Duodenal mucosa (tissue), 2 donors: ENCODE data around the gene FAM180A.
"Not testable (repeated sequence)": the region's sequence is repeated elsewhere in the genome, so short reads cannot be mapped to it uniquely, and the experiment has no call there.

Experiments
- H3K27ac ChIP-seq: one replicate; pipeline ENCODE4 v1.7.0; 2013; ENCODE audit warnings: low read depth, low read length
- H3K27me3 ChIP-seq, 2 donors: one replicate each; pipeline ENCODE4 v1.7.0; 2013; ENCODE audit warnings: low read length in 2 of 2, control low read depth in 1 of 2; ENCODE audit not compliant: insufficient read depth in 2 of 2, control insufficient read depth in 1 of 2
- H3K36me3 ChIP-seq, 2 donors: one replicate each; pipeline ENCODE4 v1.7.0; 2013; ENCODE audit warnings: low read length in 2 of 2, control low read depth in 1 of 2; ENCODE audit not compliant: insufficient read depth in 2 of 2, control insufficient read depth in 1 of 2
- H3K4me1 ChIP-seq, 2 donors: one replicate each; pipeline ENCODE4 v1.7.0; 2013; ENCODE audit warnings: low read length in 2 of 2, control low read depth in 1 of 2; ENCODE audit not compliant: insufficient read depth in 2 of 2, control insufficient read depth in 1 of 2
- H3K4me3 ChIP-seq, 2 donors: one replicate each; pipeline ENCODE4 v1.7.0; 2013; ENCODE audit warnings: low read length in 2 of 2, low read depth in 1 of 2
- H3K9ac ChIP-seq, 2 donors: one replicate each; pipeline ENCODE4 v1.7.0; 2013; ENCODE audit warnings: low read length in 2 of 2, low read depth in 1 of 2
- H3K9me3 ChIP-seq, 2 donors: one replicate each; pipeline ENCODE4 v1.7.0; 2013; ENCODE audit warnings: low read length in 2 of 2, control low read depth in 1 of 2; ENCODE audit not compliant: control insufficient read depth in 1 of 2

The FAM180A gene

DNA sequence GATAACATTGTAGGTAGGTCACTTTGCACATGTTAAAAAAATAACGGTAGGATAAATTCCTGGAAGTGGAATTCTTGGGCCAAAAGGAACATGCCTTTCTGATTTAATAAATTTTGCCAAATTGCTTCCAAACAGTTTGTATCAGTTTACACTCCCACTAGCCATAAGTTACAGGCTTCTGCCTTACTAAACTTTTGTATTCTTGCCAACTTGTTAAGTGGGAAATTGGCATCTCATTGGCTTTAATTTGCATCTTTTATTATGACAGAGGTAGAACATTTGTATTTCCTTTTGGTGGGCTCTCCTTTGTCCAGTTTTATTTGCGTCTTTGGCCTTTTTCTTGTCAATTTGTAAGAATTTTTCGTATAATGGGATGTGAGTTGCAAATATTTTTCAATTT lies 38.3 kb upstream of the FAM180A start:
- H3K4me1 ChIP-seq: no peaks in the 10 kb centered on the region

DNA sequence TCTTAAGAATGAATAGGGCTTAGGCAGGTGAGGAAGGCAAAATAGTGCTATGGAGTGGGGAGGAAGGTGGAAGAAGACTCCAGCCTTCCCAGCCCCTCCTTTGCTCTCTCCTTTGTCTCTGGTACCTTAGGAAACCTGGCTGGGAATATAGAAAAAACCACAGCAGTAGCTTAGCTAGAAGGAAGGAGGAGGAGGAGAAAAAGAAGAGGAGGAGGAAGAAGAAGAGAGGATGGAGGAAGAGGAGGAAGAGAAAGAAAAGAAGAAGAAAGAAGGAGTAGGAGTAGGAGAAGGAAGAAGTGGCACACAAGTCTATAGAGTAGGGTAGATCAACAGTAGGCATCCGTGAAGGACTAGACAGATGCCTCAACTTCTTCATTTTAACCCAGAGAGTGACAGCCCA lies 36.5 kb upstream of the FAM180A start:
- no peak overlapping the region for H3K27ac ChIP-seq

More for the DNA sequence above, 38.3 kb upstream of the FAM180A start:
- peaks cover 0 to 5% of the 10 kb centered on the region in 2 donors for H3K27me3 ChIP-seq
- H3K4me3 ChIP-seq: no peak overlapping the region
- no peaks in the 10 kb centered on the region for H3K36me3 ChIP-seq
- H3K9me3 ChIP-seq: no peaks in the 10 kb centered on the region
- H3K9ac ChIP-seq: no peak overlapping the region
- H3K27ac ChIP-seq: no peak overlapping the region

GRCh38 chr7:135784013-135784412 lies 35.4 kb upstream of the FAM180A start:
- Histone ChIP-seq H3K27me3 (peaks cover 0 to 5% of the 10 kb centered on the region in 2 donors), H3K4me1 (no peaks in the 10 kb centered on the region), H3K9me3 (no peaks in the 10 kb centered on the region), H3K36me3 (no peaks in the 10 kb centered on the region), H3K4me3 (no peak overlapping the region), H3K27ac (no peak overlapping the region), H3K9ac (no peak overlapping the region)

More for the DNA sequence above, 36.5 kb upstream of the FAM180A start:
- no peaks in the 10 kb centered on the region for H3K36me3 ChIP-seq
- peaks cover 0 to 5% of the 10 kb centered on the region in 2 donors for H3K27me3 ChIP-seq
- H3K4me3 ChIP-seq: no peak overlapping the region
- no peak overlapping the region for H3K9ac ChIP-seq
- H3K4me1 ChIP-seq: no peaks in the 10 kb centered on the region
- no peaks in the 10 kb centered on the region for H3K9me3 ChIP-seq

GRCh38 chr7:135782801-135783200 lies 34.2 kb upstream of the FAM180A start:
- Histone ChIP-seq H3K9ac (no peak overlapping the region), H3K27me3 (peaks cover 0 to 5% of the 10 kb centered on the region in 2 donors), H3K27ac (no peak overlapping the region), H3K36me3 (no peaks in the 10 kb centered on the region), H3K9me3 (no peaks in the 10 kb centered on the region), H3K4me1 (no peaks in the 10 kb centered on the region), H3K4me3 (no peak overlapping the region)

DNA sequence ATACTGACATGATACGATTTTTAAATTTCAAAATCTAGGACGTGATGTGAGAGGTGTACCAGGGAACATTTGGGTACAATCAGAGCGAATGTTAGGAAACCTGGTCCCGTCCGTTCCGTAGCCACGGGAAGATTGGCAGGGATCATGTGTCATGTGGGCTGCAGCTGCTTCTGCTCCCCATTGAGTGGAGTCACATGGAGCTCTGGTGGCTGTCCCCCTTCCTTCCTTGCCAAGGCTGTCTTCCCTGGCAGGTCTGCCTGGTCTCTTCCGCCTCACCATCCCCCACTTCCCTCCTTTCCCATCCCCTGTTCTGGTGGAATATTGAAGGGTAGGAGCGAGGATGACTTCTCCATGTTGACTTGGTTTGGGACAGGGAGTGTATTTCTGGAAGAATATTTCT lies 33.8 kb upstream of the FAM180A start:
- no peak overlapping the region for H3K27ac ChIP-seq
- H3K36me3 ChIP-seq: no peaks in the 10 kb centered on the region
- no peaks in the 10 kb centered on the region for H3K4me1 ChIP-seq
- H3K9ac ChIP-seq: no peak overlapping the region
- H3K27me3 ChIP-seq: peaks cover 0 to 5% of the 10 kb centered on the region in 2 donors
- H3K9me3 ChIP-seq: no peaks in the 10 kb centered on the region
- no peak overlapping the region for H3K4me3 ChIP-seq

DNA sequence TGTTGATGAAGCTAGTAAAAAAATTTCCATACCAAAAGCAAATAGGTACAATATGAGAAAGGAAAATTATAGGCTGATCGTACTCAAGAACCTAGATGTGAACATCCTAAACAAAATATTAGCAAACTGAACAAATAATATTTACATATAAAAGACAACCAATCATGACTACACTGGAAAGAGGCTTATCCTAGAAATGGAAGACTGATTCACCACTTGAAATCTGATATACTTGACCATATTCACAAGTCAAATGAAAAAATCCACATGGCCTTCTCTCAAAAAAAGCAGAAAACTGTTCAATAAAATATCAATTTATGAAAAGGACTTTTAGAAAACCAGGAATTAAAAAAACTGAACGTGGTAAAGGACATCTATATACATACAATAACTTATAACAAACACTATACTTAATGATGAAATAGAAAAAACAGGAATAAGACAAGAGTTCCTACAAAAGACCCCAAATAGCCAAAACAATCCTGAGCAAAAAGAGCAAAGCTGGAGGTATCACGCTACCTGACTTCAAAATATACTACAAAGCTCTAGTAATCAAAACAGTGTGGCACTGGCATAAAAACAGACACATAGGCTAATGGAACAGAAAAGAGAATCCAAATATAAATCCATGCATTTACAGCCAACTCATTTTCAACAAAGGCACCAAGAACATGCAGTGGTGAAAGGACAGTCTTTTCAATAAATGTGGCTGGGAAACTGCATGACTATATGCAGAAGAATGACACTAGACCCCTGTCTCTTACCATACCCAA lies 29.2 kb upstream of the FAM180A start:
- Histone ChIP-seq H3K4me3 (no peak overlapping the region), H3K27me3 (no peaks in the 10 kb centered on the region), H3K27ac (no peak overlapping the region), H3K36me3 (no peaks in the 10 kb centered on the region), H3K4me1 (peaks cover 0 to 4% of the 10 kb centered on the region in 2 donors), H3K9me3 (no peaks in the 10 kb centered on the region), H3K9ac (no peak overlapping the region)

GRCh38 chr7:135775915-135776314 lies 27.3 kb upstream of the FAM180A start:
- H3K27me3 ChIP-seq, H3K36me3 ChIP-seq, H3K27ac ChIP-seq, H3K9ac ChIP-seq, H3K9me3 ChIP-seq, H3K4me1 ChIP-seq, H3K4me3 ChIP-seq: not testable (repeated sequence)

GRCh38 chr7:135775230-135775629 lies 26.6 kb upstream of the FAM180A start:
- H3K9me3 ChIP-seq: no peaks in the 10 kb centered on the region
- H3K36me3 ChIP-seq: no peaks in the 10 kb centered on the region
- no peak overlapping the region for H3K4me3 ChIP-seq
- no peaks in the 10 kb centered on the region for H3K27me3 ChIP-seq
- peaks cover 0 to 4% of the 10 kb centered on the region in 2 donors for H3K4me1 ChIP-seq
- no peak overlapping the region for H3K9ac ChIP-seq
- no peak overlapping the region for H3K27ac ChIP-seq

DNA sequence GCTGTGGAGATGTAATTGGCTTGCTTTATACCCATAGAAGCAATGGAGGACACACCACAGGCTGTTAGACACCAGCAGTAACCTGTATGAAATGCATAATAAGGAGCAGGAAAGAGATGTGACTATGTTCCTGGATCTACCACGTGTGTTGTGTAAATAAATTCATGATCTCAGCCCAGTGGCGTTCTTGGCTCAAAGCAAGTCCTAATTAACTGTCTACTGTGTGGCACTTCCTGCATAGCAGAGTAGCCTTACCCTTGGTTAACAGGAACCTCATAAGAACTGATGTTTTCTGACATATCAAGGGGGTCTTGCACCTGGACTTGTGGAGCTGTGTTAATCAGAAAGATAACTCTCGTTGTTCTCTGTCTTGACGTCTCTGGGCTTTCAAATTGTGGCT lies 25.7 kb upstream of the FAM180A start:
- no peaks in the 10 kb centered on the region for H3K27me3 ChIP-seq
- no peak overlapping the region for H3K4me3 ChIP-seq
- H3K4me1 ChIP-seq: peaks cover 0 to 4% of the 10 kb centered on the region in 2 donors
- no peak overlapping the region for H3K27ac ChIP-seq
- H3K36me3 ChIP-seq: no peaks in the 10 kb centered on the region
- H3K9ac ChIP-seq: no peak overlapping the region
- no peaks in the 10 kb centered on the region for H3K9me3 ChIP-seq

GRCh38 chr7:135773464-135773863 lies 24.9 kb upstream of the FAM180A start:
- Histone ChIP-seq H3K27me3 (no peaks in the 10 kb centered on the region), H3K27ac (no peak overlapping the region), H3K36me3 (no peaks in the 10 kb centered on the region), H3K9me3 (no peaks in the 10 kb centered on the region), H3K4me3 (no peak overlapping the region), H3K9ac (no peak overlapping the region), H3K4me1 (peaks cover 0 to 4% of the 10 kb centered on the region in 2 donors)
